Measurements from ENCODE around the gene HIVEP1. TPM values are rescaled to one million over a fixed set of nuclear protein-coding genes. Genes with fewer than 3 reads are reported as not detected.

HIVEP1 gene
- total and polyA plus RNA-seq, 2 of the 8 experiments (the other 6 are each of a cell fraction or from before 2014, with no cell fraction given), result 22.6 to 23.1 TPM

DNA sequence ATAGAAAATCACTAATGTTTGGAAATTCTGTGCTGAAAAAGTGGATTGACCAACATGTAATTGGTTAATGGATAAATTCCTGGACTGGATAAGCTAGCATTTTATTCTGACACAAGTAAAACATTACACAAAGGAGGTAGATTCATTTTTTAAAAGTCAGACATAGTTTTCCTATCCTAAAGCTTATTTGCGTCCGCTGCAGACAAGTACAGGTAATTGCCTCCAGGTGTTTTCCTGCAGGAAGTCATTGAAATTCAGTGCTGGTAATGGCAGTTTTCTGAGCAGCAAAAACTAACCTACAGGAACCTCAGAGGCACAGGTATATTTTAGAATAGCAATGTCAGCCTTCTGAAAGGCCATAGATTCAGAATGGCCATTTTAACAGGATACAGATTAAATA is 20.0 kb upstream of the HIVEP1 start (continued):
- TF ChIP-seq EZH2 (IDR thresholded peaks at IDR 0.05; ENCODE audit: low read depth, low read length, severe bottlenecking) (no peak), POLR2AphosphoS5 (IDR thresholded peaks at IDR 0.05; ENCODE audit: low read depth, low read length) (no peak), TAF1 (IDR thresholded peaks at IDR 0.05; ENCODE audit: low read depth, low read length) (no peak), PHF8 (conservative IDR thresholded peaks at IDR 0.05; ENCODE audit: low read depth, low read length) (no peak), RAD21 (IDR thresholded peaks at IDR 0.05 in 1 of 2, conservative IDR thresholded peaks at IDR 0.05 in 1 of 2; ENCODE audit: low read depth in 2 of 2, low read length in 2 of 2) (no peak)
